Measurements from ENCODE around the gene PCDHGA8. TPM values are rescaled to one million over a fixed set of nuclear protein-coding genes. Genes with fewer than 3 reads are reported as not detected.
"Not testable (repeated sequence)": the region's sequence is repeated elsewhere in the genome, so short reads cannot be mapped to it uniquely, and the experiment has no call there.

Gene PCDHGA8
- polyA plus RNA-seq, 1 donor (not counting 4 experiments of a cell fraction or from before 2014, with no cell fraction given): 0.08 TPM

DNA sequence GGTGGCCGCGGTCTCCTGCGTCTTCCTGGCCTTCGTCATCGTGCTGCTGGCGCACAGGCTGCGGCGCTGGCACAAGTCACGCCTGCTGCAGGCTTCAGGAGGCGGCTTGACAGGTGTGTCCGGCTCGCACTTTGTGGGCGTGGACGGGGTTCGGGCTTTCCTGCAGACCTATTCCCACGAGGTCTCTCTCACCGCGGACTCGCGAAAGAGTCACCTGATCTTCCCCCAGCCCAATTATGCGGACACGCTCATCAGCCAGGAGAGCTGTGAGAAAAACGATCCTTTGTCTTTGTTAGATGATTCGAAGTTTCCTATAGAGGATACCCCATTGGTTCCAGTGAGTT is 22.8 kb downstream of the PCDHGA8 start:
- H3K27ac ChIP-seq (ENCODE audit: control insufficient read depth, insufficient read depth, low read length); H3K4me3 ChIP-seq (ENCODE audit: control insufficient read depth in 2 of 3, extremely low read depth in 1 of 3, insufficient read depth in 2 of 3, low read depth in 1 of 3, low read length in 3 of 3); H3K9ac ChIP-seq (ENCODE audit: control insufficient read depth, extremely low read depth, insufficient read depth, low read length); FAIRE-seq; dilution Hi-C loops (cut with MboI; ENCODE audit: extremely low pct_ligation_motif_present, low sequenced_read_pairs); H3K4me2 ChIP-seq (ENCODE audit: control insufficient read depth, extremely low read depth, insufficient read depth, low read depth, low read length); H3K36me3 ChIP-seq (ENCODE audit: control insufficient read depth in 2 of 2, extremely low read depth in 1 of 2, insufficient read depth in 2 of 2, low read length in 2 of 2); H4K20me1 ChIP-seq (ENCODE audit: control insufficient read depth, extremely low read depth, insufficient read depth, low read length); H2AFZ ChIP-seq (ENCODE audit: control insufficient read depth, low read length); H3K9me1 ChIP-seq (ENCODE audit: control insufficient read depth, extremely low read depth, insufficient read depth, low read length); H3K79me2 ChIP-seq (ENCODE audit: control insufficient read depth, insufficient read depth, low read length); H3K4me1 ChIP-seq (ENCODE audit: control insufficient read depth, extremely low read depth, insufficient read depth, low read length); DNase-seq (ENCODE audit: low read depth, low spot score): not testable (repeated sequence)
- Histone ChIP-seq H3K9me3 (ENCODE audit: control insufficient read depth, low read depth, low read length) (peaks cover 21% of the 10 kb centered on the region), H3K27me3 (ENCODE audit: control insufficient read depth, extremely low read depth, insufficient read depth, low read length) (peaks cover 21% of the 10 kb centered on the region)

DNA sequence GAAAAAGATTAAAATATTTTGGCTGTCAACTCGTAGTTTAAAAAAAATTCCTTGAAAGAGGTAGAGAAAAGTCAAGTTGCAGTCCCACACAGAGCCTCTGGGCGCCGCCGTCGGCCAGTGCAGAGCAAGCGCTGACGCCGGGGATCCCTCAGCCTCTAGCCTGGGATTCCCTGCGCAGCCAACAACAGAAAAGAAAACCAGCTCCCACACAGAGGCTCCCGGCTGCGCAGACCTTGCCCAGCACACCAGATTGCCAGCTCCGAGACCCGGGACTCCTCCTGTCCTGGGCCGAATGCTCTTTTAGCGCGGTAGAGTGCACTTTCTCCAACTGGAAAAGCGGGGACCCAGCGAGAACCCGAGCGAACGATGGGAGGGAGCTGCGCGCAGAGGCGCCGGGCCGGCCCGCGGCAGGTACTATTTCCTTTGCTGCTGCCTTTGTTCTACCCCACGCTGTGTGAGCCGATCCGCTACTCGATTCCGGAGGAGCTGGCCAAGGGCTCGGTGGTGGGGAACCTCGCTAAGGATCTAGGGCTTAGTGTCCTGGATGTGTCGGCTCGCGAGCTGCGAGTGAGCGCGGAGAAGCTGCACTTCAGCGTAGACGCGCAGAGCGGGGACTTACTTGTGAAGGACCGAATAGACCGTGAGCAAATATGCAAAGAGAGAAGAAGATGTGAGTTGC is 25.2 kb downstream of the PCDHGA8 start, which contains the start of gene PCDHGB7:
TSS of gene PCDHGB7 (plus strand) at position 184 of the 679 bp plus-strand sequence. CDS start at position 367, 183 bp downstream.
- H3K9me3 ChIP-seq (ENCODE audit: control insufficient read depth, low read depth, low read length): peaks cover 24% of the 10 kb centered on the region
- H3K9me1 ChIP-seq (ENCODE audit: control insufficient read depth, extremely low read depth, insufficient read depth, low read length); H3K79me2 ChIP-seq (ENCODE audit: control insufficient read depth, insufficient read depth, low read length); H3K4me1 ChIP-seq (ENCODE audit: control insufficient read depth, extremely low read depth, insufficient read depth, low read length); H3K36me3 ChIP-seq (ENCODE audit: control insufficient read depth in 2 of 2, extremely low read depth in 1 of 2, insufficient read depth in 2 of 2, low read length in 2 of 2); FAIRE-seq; dilution Hi-C loops (cut with MboI; ENCODE audit: extremely low pct_ligation_motif_present, low sequenced_read_pairs); H3K27ac ChIP-seq (ENCODE audit: control insufficient read depth, insufficient read depth, low read length); H4K20me1 ChIP-seq (ENCODE audit: control insufficient read depth, extremely low read depth, insufficient read depth, low read length); DNase-seq (ENCODE audit: low read depth, low spot score): not testable (repeated sequence)
- H2AFZ ChIP-seq (ENCODE audit: control insufficient read depth, low read length): peak within 1 kb of the TSS; percentile 61
- H3K4me2 ChIP-seq (ENCODE audit: control insufficient read depth, extremely low read depth, insufficient read depth, low read depth, low read length): peak within 1 kb of the TSS; percentile 44
- peak within 1 kb of the TSS; percentile 16 for H3K9ac ChIP-seq (ENCODE audit: control insufficient read depth, extremely low read depth, insufficient read depth, low read length)
- peaks cover 34% of the 10 kb centered on the region for H3K27me3 ChIP-seq (ENCODE audit: control insufficient read depth, extremely low read depth, insufficient read depth, low read length)
- peak within 1 kb of the TSS; percentile 36 to 46 (median 43) for H3K4me3 ChIP-seq (ENCODE audit: control insufficient read depth in 2 of 3, extremely low read depth in 1 of 3, insufficient read depth in 2 of 3, low read depth in 1 of 3, low read length in 3 of 3)
- TF ChIP-seq CTCF (optimal IDR thresholded peaks at IDR 0.05 in 1 of 3, IDR thresholded peaks at IDR 0.05 in 1 of 3, conservative IDR thresholded peaks at IDR 0.05 in 1 of 3; ENCODE audit: extremely low read depth in 1 of 3, insufficient read depth in 2 of 3, low read length in 3 of 3): peak; percentile 55 to 78 (median 66)
